Esophagus muscularis mucosa (tissue), 4 donors: ENCODE measurements around the gene RAB34. TPM values are rescaled to one million over a fixed set of nuclear protein-coding genes. Genes with fewer than 3 reads are reported as not detected.

Experiments
- DNase-seq: peaks from one replicate; pipeline ENCODE4 v3.0.0-alpha.2; 2017; ENCODE audit errors: extremely low spot score
- H3K27ac ChIP-seq, 4 donors: fragments of 200-600 bp; sonication (generic); replicated peaks in 1 of 4; 1 replicate in 3 of 4; 2 replicates in 1 of 4; pipeline ENCODE4 v1.5.1; 2016 to 2019; ENCODE audit warnings: mild to moderate bottlenecking in 1 of 4
- H3K27me3 ChIP-seq, 4 donors: fragments of 200-600 bp; sonication (generic); one replicate each; pipeline versions ENCODE4 v1.5.1 to v1.6.0; 2016 to 2019
- H3K36me3 ChIP-seq, 4 donors: fragments of 200-600 bp; sonication (generic); one replicate each; pipeline ENCODE4 v1.5.1; 2016 to 2019
- H3K4me1 ChIP-seq, 4 donors: fragments of 200-600 bp; sonication (generic); one replicate each; pipeline ENCODE4 v1.5.1; 2016 to 2019
- H3K4me3 ChIP-seq, 4 donors: fragments of 200-600 bp; sonication (generic); 1 replicate in 2 of 4; 2 replicates in 2 of 4; pipeline ENCODE4 v1.5.1; 2016 to 2019; ENCODE audit warnings: mild to moderate bottlenecking in 4 of 4, moderate library complexity in 1 of 4
- H3K9me3 ChIP-seq, 4 donors: fragments of 200-600 bp; sonication (generic); 1 replicate in 3 of 4; 2 replicates in 1 of 4; pipeline ENCODE4 v1.5.1; 2016 to 2019
- EP300 ChIP-seq: sonication (generic); formaldehyde crosslinking; IDR thresholded peaks from one replicate; pipeline ENCODE4 v1.6.1; 2017; ENCODE audit warnings: antibody characterized with exemption
- POLR2A ChIP-seq: fragments of 450-650 bp; IDR thresholded peaks from one replicate; pipeline ENCODE4 v1.6.1; 2017; ENCODE audit warnings: antibody characterized with exemption, moderate library complexity, mild to moderate bottlenecking, low read depth
- POLR2AphosphoS5 ChIP-seq, 2 donors: sonication (generic); formaldehyde crosslinking; IDR thresholded peaks; one replicate each; pipeline ENCODE4 v1.6.1; 2017; ENCODE audit warnings: antibody characterized with exemption in 2 of 2
- WGBS: methylation state at CpG from one replicate; pipeline ENCODE4 v1.1.5; 2018; 5-methylcytosine and 5-hydroxymethylcytosine counted together
- intact Hi-C: fragments of 100-400 bp; cut with DNase I; formaldehyde crosslinking; loops from one replicate; pipeline ENCODE4 v1.15.1; 2023
- total RNA-seq, 4 donors: library from RNA; depleted of rRNA; stranded (reverse); fragments of >200 nt; gene quantifications; one replicate each; pipeline versions ENCODE4 v1.1.0 to v1.2.1, GENCODE V29; 2016
- TF ChIP-seq, protein P1 (sequence below), 3 experiments: fragments of 200-600 bp in 2 of 3; fragments of 450-650 bp in 1 of 3; sonication (generic) in 2 of 3; IDR thresholded peaks; one replicate each; pipeline ENCODE4 v1.5.1; 2017 to 2019; ENCODE audit warnings: antibody characterized with exemption in 3 of 3, mild to moderate bottlenecking in 2 of 3, moderate library complexity in 1 of 3

Gene RAB34
- total RNA-seq, 4 donors from 2014 or later, result 147 to 216 (median 202) TPM

DNA sequence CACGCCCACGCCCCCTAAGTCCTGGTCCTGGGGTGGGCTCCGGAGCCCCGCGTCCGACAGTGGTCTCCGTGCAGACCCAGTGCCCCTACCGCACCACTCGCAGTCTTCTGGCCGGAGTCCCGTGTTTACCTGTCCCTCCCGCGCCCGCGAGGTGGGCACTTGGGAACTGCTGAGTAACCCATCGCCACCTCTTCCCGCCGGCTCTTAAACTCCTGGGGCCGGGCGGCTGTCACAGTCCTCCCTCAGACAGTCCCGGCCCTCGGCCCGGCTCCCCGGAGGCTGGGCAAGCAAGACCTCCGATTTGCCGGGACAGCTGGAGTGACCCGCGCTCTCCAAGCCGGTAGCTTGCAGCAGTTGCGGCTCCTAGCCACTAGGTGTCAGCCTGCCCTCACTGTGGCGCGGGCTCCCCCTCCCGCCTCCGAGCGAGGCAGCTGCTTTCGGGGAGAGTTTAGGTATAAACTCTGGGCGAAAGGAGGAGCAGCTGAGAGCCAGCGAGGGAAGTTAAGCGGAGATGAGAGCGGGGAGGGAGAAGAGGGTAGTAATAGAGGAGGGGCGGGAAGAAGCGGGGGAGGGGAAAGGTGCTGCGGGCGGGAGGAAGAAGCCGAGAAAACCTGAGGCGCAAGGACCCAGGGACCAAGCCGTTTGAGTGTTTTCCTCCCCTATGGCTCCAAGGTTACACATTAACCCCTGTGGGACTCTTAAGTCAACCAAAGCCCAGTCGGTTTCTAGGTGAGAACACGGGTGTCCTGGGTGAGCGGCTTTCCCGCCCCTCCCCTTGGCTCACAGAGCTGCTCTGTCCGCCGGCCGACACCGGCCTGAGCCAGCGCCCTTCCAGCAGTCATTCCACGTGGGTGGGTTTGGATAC is 9.2 kb upstream of the RAB34 start:
- H3K9me3 ChIP-seq, result no peaks in the 10 kb centered on the region
- peak overlapping the region; percentile 72 to 98 (median 76) for H3K4me3 ChIP-seq
- intact Hi-C loops, result loop anchor here (2.0 kb wide), 1 partner anchor 22 kb away; no protein-coding TSS in a partner anchor
- TF ChIP-seq POLR2A, result no peak
- TF ChIP-seq, protein P1, sequence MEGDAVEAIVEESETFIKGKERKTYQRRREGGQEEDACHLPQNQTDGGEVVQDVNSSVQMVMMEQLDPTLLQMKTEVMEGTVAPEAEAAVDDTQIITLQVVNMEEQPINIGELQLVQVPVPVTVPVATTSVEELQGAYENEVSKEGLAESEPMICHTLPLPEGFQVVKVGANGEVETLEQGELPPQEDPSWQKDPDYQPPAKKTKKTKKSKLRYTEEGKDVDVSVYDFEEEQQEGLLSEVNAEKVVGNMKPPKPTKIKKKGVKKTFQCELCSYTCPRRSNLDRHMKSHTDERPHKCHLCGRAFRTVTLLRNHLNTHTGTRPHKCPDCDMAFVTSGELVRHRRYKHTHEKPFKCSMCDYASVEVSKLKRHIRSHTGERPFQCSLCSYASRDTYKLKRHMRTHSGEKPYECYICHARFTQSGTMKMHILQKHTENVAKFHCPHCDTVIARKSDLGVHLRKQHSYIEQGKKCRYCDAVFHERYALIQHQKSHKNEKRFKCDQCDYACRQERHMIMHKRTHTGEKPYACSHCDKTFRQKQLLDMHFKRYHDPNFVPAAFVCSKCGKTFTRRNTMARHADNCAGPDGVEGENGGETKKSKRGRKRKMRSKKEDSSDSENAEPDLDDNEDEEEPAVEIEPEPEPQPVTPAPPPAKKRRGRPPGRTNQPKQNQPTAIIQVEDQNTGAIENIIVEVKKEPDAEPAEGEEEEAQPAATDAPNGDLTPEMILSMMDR (IDR thresholded peaks at IDR 0.05), result peak; percentile 98 to 100 (median 100)
- TF ChIP-seq POLR2AphosphoS5 (IDR thresholded peaks at IDR 0.05), result peak; percentile 63 to 81
- H3K27me3 ChIP-seq, result no peaks in the 10 kb centered on the region
- H3K36me3 ChIP-seq, result peaks cover 26 to 33% (median 31%) of the 10 kb centered on the region in 4 donors
- H3K4me1 ChIP-seq, result peaks cover 31 to 57% (median 53%) of the 10 kb centered on the region in 4 donors
- peak; percentile 98 for DNase-seq
- peak overlapping the region; percentile 95 to 98 (median 96) for H3K27ac ChIP-seq
- 2% methylated on average over 46 of the region's 57 CpGs for WGBS

DNA sequence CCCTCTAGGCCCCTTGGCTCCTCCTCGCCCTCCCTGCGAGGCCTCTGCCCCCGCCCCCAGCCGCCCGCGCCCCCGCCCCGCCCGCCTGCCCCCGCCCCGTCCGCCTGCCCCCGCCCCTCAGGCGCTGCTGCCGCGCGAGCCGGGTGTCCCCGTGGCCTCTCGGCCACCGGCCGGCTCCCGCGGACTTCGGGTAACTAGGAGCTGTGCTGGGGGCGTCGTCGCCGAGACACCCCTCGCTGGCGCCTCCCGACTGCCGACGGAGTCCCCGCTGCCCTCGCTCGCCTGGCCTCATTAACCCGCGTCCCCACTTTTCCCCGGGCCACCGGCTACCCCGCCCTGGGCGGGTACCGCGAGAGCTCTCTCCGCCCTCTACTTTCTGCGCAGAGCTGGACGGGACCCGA is 8.6 kb upstream of the RAB34 start, which contains the start of gene TLCD1:
Gene TLCD1, minus strand, starts transcription at position 8 of the 401 bp plus-strand sequence. CDS start 136 bp downstream, outside the sequence.
- Histone ChIP-seq H3K27ac (peak within 1 kb of the TSS; percentile 95 to 98 (median 96)), H3K4me3 (peak within 1 kb of the TSS; percentile 72 to 98 (median 76)), H3K36me3 (peaks cover 29 to 39% (median 36%) of the 10 kb centered on the region in 4 donors), H3K27me3 (no peaks in the 10 kb centered on the region), H3K4me1 (peaks cover 37 to 63% (median 59%) of the 10 kb centered on the region in 4 donors), H3K9me3 (no peaks in the 10 kb centered on the region)
- intact Hi-C loops, result loop anchor here (2.0 kb wide), 1 partner anchor 23 kb away; no protein-coding TSS in a partner anchor
- DNase-seq, result no peak
- no CpG with 5 or more reads among the region's 49 CpGs for WGBS
- TF ChIP-seq EP300 (no peak), POLR2AphosphoS5 (IDR thresholded peaks at IDR 0.05) (no peak), POLR2A (no peak)
- TF ChIP-seq, protein P1 (IDR thresholded peaks at IDR 0.05), result no peak

DNA sequence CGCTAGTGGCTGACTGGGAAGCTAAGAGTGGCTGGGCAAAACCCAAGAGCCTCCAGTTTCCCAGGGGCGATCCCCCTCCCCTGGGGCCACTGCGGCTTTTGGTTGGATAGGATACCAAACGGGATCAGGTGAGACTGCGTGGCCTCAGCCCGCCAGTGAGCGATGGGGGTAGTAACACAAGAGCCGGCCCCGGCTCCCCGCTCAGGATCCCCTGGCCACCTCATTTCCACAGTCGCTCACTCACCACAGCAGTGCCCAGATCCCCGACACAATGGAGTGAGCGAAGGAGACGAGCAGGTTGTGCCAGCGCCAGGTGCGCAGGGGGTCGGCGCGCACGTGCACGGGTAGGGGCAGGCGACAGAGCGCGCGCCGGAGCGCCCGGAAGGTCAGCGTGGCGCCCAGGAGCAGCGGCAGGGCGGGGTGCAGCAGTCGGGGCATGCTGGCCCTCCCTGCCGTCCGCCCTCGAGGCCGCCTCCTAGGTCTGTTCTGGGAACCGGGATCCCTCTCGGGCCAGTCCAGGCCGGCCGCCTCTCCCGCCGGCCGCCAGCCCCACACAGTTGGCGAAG is 8.1 kb upstream of the RAB34 start:
- Histone ChIP-seq H3K9me3 (no peaks in the 10 kb centered on the region), H3K36me3 (peaks cover 33 to 44% (median 40%) of the 10 kb centered on the region in 4 donors), H3K4me1 (peaks cover 42 to 68% (median 64%) of the 10 kb centered on the region in 4 donors), H3K27me3 (no peaks in the 10 kb centered on the region), H3K4me3 (peak overlapping the region; percentile 72 to 98 (median 76)), H3K27ac (peak overlapping the region; percentile 95 to 98 (median 96))
- intact Hi-C loops, result loop anchor here (2.0 kb wide), 1 partner anchor 23 kb away; no protein-coding TSS in a partner anchor
- TF ChIP-seq EP300 (no peak), POLR2AphosphoS5 (IDR thresholded peaks at IDR 0.05) (peak in 1 of 2 donors; percentile 58), POLR2A (no peak)
- TF ChIP-seq, protein P1 (IDR thresholded peaks at IDR 0.05), result no peak
- WGBS, result 0% methylated on average over 1 of the region's 45 CpGs
- no peak for DNase-seq

GRCh38 chr17:28725166-28725659 is 7.5 kb upstream of the RAB34 start:
- peaks cover 46 to 73% (median 69%) of the 10 kb centered on the region in 4 donors for H3K4me1 ChIP-seq
- H3K4me3 ChIP-seq, result peak overlapping the region; percentile 72 to 98 (median 76)
- DNase-seq, result no peak
- H3K36me3 ChIP-seq, result peaks cover 33 to 44% (median 40%) of the 10 kb centered on the region in 4 donors
- TF ChIP-seq POLR2A (no peak), EP300 (no peak), POLR2AphosphoS5 (IDR thresholded peaks at IDR 0.05) (no peak)
- TF ChIP-seq, protein P1 (IDR thresholded peaks at IDR 0.05), result no peak
- intact Hi-C loops, result no loop called here
- WGBS, result 45% methylated on average over 15 of the region's 20 CpGs
- H3K27ac ChIP-seq, result peak overlapping the region; percentile 95 to 98 (median 96)
- no peaks in the 10 kb centered on the region for H3K9me3 ChIP-seq
- no peaks in the 10 kb centered on the region for H3K27me3 ChIP-seq
